Lung (tissue), 12 donors: ENCODE measurements around the gene RCSD1. TPM values are rescaled to one million over a fixed set of nuclear protein-coding genes. Genes with fewer than 3 reads are reported as not detected.
A peak's percentile ranks its signal among the peaks of the same experiment; 100 is the strongest.

Experiments used
- ATAC-seq: fragments of 200-7000 bp; cut with Tn5 transposase; one replicate; pipeline ENCODE4 v1.9.1; 2020; ENCODE audit warnings: moderate number of reproducible peaks; ENCODE audit not compliant: insufficient read depth, low FRiP score
- DNase-seq, 3 donors: peaks; one replicate each; pipeline ENCODE4 v3.0.0-alpha.2; 2013 to 2017
- H3K27ac ChIP-seq, 2 donors: one replicate each; pipeline ENCODE4 v1.5.1; 2013; ENCODE audit warnings: mild to moderate bottlenecking in 2 of 2, moderate library complexity in 2 of 2, control low read depth in 1 of 2, inconsistent platforms in 1 of 2, low read depth in 1 of 2, low read length in 1 of 2
- H3K27me3 ChIP-seq, 3 donors: one replicate each; pipeline ENCODE4 v1.5.1; 2013; ENCODE audit warnings: low read length in 2 of 3; ENCODE audit not compliant: control insufficient read depth in 3 of 3, insufficient read depth in 3 of 3
- H3K36me3 ChIP-seq, 4 donors: one replicate each; pipeline ENCODE4 v1.5.1; 2013; ENCODE audit warnings: low read length in 4 of 4, mild to moderate bottlenecking in 1 of 4, moderate library complexity in 1 of 4; ENCODE audit not compliant: control insufficient read depth in 4 of 4, insufficient read depth in 4 of 4
- H3K4me1 ChIP-seq, 5 donors: one replicate each; pipeline ENCODE4 v1.5.1; 2013; ENCODE audit warnings: low read length in 5 of 5, mild to moderate bottlenecking in 2 of 5, moderate library complexity in 1 of 5; ENCODE audit not compliant: control insufficient read depth in 5 of 5, insufficient read depth in 5 of 5
- H3K4me3 ChIP-seq: one replicate; pipeline ENCODE4 v1.5.1; 2013; ENCODE audit warnings: mild to moderate bottlenecking, control low read depth, moderate library complexity
- H3K9ac ChIP-seq, 2 donors: one replicate each; pipeline ENCODE4 v1.5.1; 2013; ENCODE audit warnings: low read length in 2 of 2, control low read depth in 1 of 2; ENCODE audit not compliant: insufficient read depth in 1 of 2
- H3K9me3 ChIP-seq, 4 donors: one replicate each; pipeline ENCODE4 v1.5.1; 2013; ENCODE audit warnings: low read length in 3 of 4, mild to moderate bottlenecking in 1 of 4, moderate library complexity in 1 of 4; ENCODE audit not compliant: control insufficient read depth in 4 of 4, insufficient read depth in 3 of 4
- CTCF ChIP-seq: IDR thresholded peaks from 2 replicates; pipeline ENCODE4 v1.5.1; 2012; ENCODE audit warnings: mild to moderate bottlenecking; ENCODE audit errors: control extremely low read depth, extremely low read depth
- whole genome bisulfite sequencing, 2 donors: extraction: QIAGEN DNeasy Blood & Tissue Kit; methylation state at CpG; one replicate each; pipeline ENCODE4 v1.1.7; 2013; 5-methylcytosine and 5-hydroxymethylcytosine counted together
- polyA plus RNA-seq, 2 donors: library from polyadenylated mRNA; stranded (reverse); fragments of 200-250 nt; gene quantifications; one replicate each; pipeline ENCODE4 v1.2.1, GENCODE V29; 2013
- total RNA-seq, 2 donors: library from RNA; depleted of rRNA in 1 of 2; stranded (reverse); fragments of >200 nt in 1 of 2; gene quantifications; one replicate each; pipeline ENCODE4 v1.2.1, GENCODE V29; 2014 to 2021
- donor health status: control.
- donor health status: control.
- donor health status: Bipolar disorder and iron deficiency.
- donor health status: healthy.
- donor health status: DM: yes; HTN: yes; CAD: no.

The RCSD1 gene
- total and polyA plus RNA-seq, 4 donors, result 7.6 to 29.4 (median 23.8) TPM

GRCh38 chr1:167678838-167679237, 48.8 kb downstream of the RCSD1 start:
- H3K4me1 ChIP-seq, result peaks cover 0 to 27% (median 0%) of the 10 kb centered on the region in 5 donors
- DNase-seq (no peak), ATAC-seq (no peak)
- no peaks in the 10 kb centered on the region for H3K27me3 ChIP-seq
- no peak for TF ChIP-seq CTCF
- H3K9ac ChIP-seq, result no peak overlapping the region
- no peaks in the 10 kb centered on the region for H3K9me3 ChIP-seq
- 95 to 97% methylated on average over 3 of the region's 3 CpGs for WGBS, 2 donors
- H3K27ac ChIP-seq, result no peak overlapping the region
- H3K4me3 ChIP-seq, result no peak overlapping the region
- peaks cover 0 to 3% (median 0%) of the 10 kb centered on the region in 4 donors for H3K36me3 ChIP-seq

GRCh38 chr1:167679714-167680113, 49.7 kb downstream of the RCSD1 start:
- no peak overlapping the region for H3K4me3 ChIP-seq
- H3K9ac ChIP-seq, result no peak overlapping the region
- 84 to 87% methylated on average over 6 of the region's 6 CpGs for WGBS, 2 donors
- H3K4me1 ChIP-seq, result peaks cover 0 to 27% (median 0%) of the 10 kb centered on the region in 5 donors
- H3K36me3 ChIP-seq, result peaks cover 0 to 3% (median 0%) of the 10 kb centered on the region in 4 donors
- H3K27me3 ChIP-seq, result no peaks in the 10 kb centered on the region
- no peaks in the 10 kb centered on the region for H3K9me3 ChIP-seq
- ATAC-seq (no peak), DNase-seq (no peak)
- H3K27ac ChIP-seq, result no peak overlapping the region
- no peak for TF ChIP-seq CTCF

GRCh38 chr1:167681024-167681423, 51.0 kb downstream of the RCSD1 start:
- no peak for TF ChIP-seq CTCF
- Histone ChIP-seq H3K9me3 (no peaks in the 10 kb centered on the region), H3K4me3 (no peak overlapping the region), H3K4me1 (peaks cover 0 to 27% (median 0%) of the 10 kb centered on the region in 5 donors), H3K27me3 (no peaks in the 10 kb centered on the region), H3K27ac (peak overlapping the region in 1 of 2 donors; percentile 71), H3K9ac (no peak overlapping the region), H3K36me3 (peaks cover 0 to 5% (median 0%) of the 10 kb centered on the region in 4 donors)
- 68 to 76% methylated on average over 3 of the region's 3 CpGs for WGBS, 2 donors
- ATAC-seq (no peak), DNase-seq (no peak)
